K562 (cell line): ENCODE data around the gene STOM. TPM values are rescaled to one million over a fixed set of nuclear protein-coding genes. Genes with fewer than 3 reads are reported as not detected.

Source experiments
- AFF4 ChIP-seq: sonication (generic); formaldehyde crosslinking; IDR thresholded peaks from 2 replicates; pipeline ENCODE4 v1.8.0; 2023; ENCODE audit warnings: mild to moderate bottlenecking, missing genetic modification reagents
- CEBPB ChIP-seq: fragments of 450-650 bp; IDR thresholded peaks from 2 replicates; pipeline ENCODE4 v1.6.1; 2016; ENCODE audit warnings: missing genetic modification characterization, missing compliant biosample characterization
- CTCFL ChIP-seq: IDR thresholded peaks from 2 replicates; pipeline ENCODE4 v1.6.1; 2011; ENCODE audit warnings: borderline replicate concordance, low read depth, mild to moderate bottlenecking, moderate library complexity, low read length; ENCODE audit not compliant: insufficient read depth, poor library complexity, severe bottlenecking
- GATAD2A ChIP-seq: fragments of 450-650 bp; IDR thresholded peaks from 2 replicates; pipeline ENCODE4 v1.6.1; 2017
- HDGF ChIP-seq: fragments of 450-650 bp; IDR thresholded peaks from 2 replicates; pipeline ENCODE4 v1.6.1; 2016
- MYC ChIP-seq, 2 experiments: fragments of 250-450 bp in 1 of 2; sonication (Bioruptor Pico) in 1 of 2; IDR thresholded peaks; 2 replicates each; pipeline versions ENCODE4 v1.5.1 to v1.6.1; 2012 to 2021; ENCODE audit warnings: low read depth in 2 of 2, borderline replicate concordance in 1 of 2, improper control_type of control experiment in 1 of 2, low read length in 1 of 2, mild to moderate bottlenecking in 1 of 2, moderate library complexity in 1 of 2
- TEAD4 ChIP-seq, 2 experiments: sonication (generic) in 1 of 2; formaldehyde crosslinking in 1 of 2; IDR thresholded peaks; 2 replicates each; pipeline versions ENCODE4 v1.6.1 to v1.8.0; 2012 to 2022; ENCODE audit warnings: borderline replicate concordance in 1 of 2, inconsistent platforms in 1 of 2, low read length in 1 of 2, mild to moderate bottlenecking in 1 of 2, missing genetic modification reagents in 1 of 2
- polyA plus RNA-seq, 8 experiments: library from polyadenylated mRNA; depleted of rRNA in 4 of 8; stranded (reverse) in 5 of 8; unstranded in 3 of 8; fragments of >200 nt; fragmentation: Nextera tagmentation in 2 of 8; fragmentation: Illumina TruSeq in 1 of 8; extraction: Ambion mirVana in 2 of 8; extraction: Trizol in 1 of 8; gene quantifications; 2 replicates each; pipeline versions ENCODE4 v1.2.1 to v1.2.3, GENCODE V29; 2011 to 2014; ENCODE audit warnings: inconsistent platforms in 1 of 8, missing spikeins in 1 of 8
- total RNA-seq, 7 experiments: library from RNA; depleted of rRNA in 6 of 7; stranded (reverse); fragments of >200 nt in 6 of 7; fragmentation: Illumina TruSeq in 2 of 7; extraction: Trizol in 2 of 7; gene quantifications; 2 replicates each; pipeline versions ENCODE4 v1.2.1 to v1.2.3, GENCODE V29; 2011 to 2021; ENCODE audit warnings: low replicate concordance in 1 of 7

Gene STOM
- total and polyA plus RNA-seq, 9 of the 15 experiments (the other 6 are each of a cell fraction or from before 2014, with no cell fraction given): 23.2 to 140 (median 43.9) TPM

- TF ChIP-seq CEBPB (tag): peak; percentile 90
- 0 out of 2 replicates have a peak, but pooled peaks have one; percentile 33 for TF ChIP-seq GATAD2A
- TF ChIP-seq MYC (IDR thresholded peaks at IDR 0.05; ENCODE audit: low read depth, low read length): peak; percentile 30
- TF ChIP-seq MYC (CRISPR knock-in tag; IDR thresholded peaks at IDR 0.05; ENCODE audit: borderline replicate concordance, low read depth): no peak
- TF ChIP-seq HDGF: peak; percentile 37; the same call in 1 of the 2 replicates
- TF ChIP-seq AFF4 (CRISPR knock-in tag): peak; percentile 34; the same call in 1 of the 2 replicates
- no peak for TF ChIP-seq CTCFL
- no peak for TF ChIP-seq TEAD4 (IDR thresholded peaks at IDR 0.05; ENCODE audit: low read length)
- TF ChIP-seq TEAD4 (CRISPR knock-in tag; IDR thresholded peaks at IDR 0.05; ENCODE audit: borderline replicate concordance): no peak
- TF ChIP-seq, all 486 proteins: peak for 12
Observed at GRCh38 chr9:121372239-121373010, 2.4 kb upstream of the STOM start (continued).
